K562 (cell line): ENCODE results near the gene ZNRF1. TPM values are rescaled to one million over a fixed set of nuclear protein-coding genes. Genes with fewer than 3 reads are reported as not detected.

ENCODE experiments used
- ATF6 ChIP-seq: sonication (generic); formaldehyde crosslinking; IDR thresholded peaks from 2 replicates; pipeline ENCODE4 v1.4.0; 2020; ENCODE audit warnings: mild to moderate bottlenecking, missing genetic modification reagents
- CEBPB ChIP-seq: fragments of 450-650 bp; IDR thresholded peaks from 2 replicates; pipeline ENCODE4 v1.6.1; 2016; ENCODE audit warnings: missing genetic modification characterization, missing compliant biosample characterization
- CHD2 ChIP-seq: IDR thresholded peaks from 2 replicates; pipeline ENCODE4 v1.6.1; 2011; ENCODE audit warnings: low read depth, low read length
- FIP1L1 ChIP-seq: fragments of 200-400 bp; formaldehyde crosslinking; IDR thresholded peaks from 2 replicates; pipeline ENCODE4 v1.6.1; 2018; ENCODE audit warnings: mild to moderate bottlenecking, low read depth, low read length; ENCODE audit not compliant: poor library complexity, severe bottlenecking
- FOXP1 ChIP-seq: sonication (generic); formaldehyde crosslinking; IDR thresholded peaks from 2 replicates; pipeline ENCODE4 v1.8.0; 2022; ENCODE audit warnings: mild to moderate bottlenecking, missing genetic modification reagents
- KAT2B ChIP-seq: IDR thresholded peaks from one replicate; pipeline ENCODE4 v1.6.1; 2012; ENCODE audit warnings: low read depth, mild to moderate bottlenecking, control low read depth, inconsistent platforms, low read length, moderate library complexity
- KLF10 ChIP-seq: fragments of 250-450 bp; sonication (Bioruptor Pico); IDR thresholded peaks from 2 replicates; pipeline ENCODE4 v1.6.1; 2021; ENCODE audit warnings: matching md5 sums
- POLR2B ChIP-seq: fragments of 450-650 bp; IDR thresholded peaks from 2 replicates; pipeline ENCODE4 v1.6.1; 2018; ENCODE audit warnings: low read depth; ENCODE audit not compliant: partially characterized antibody
- PPARD ChIP-seq: fragments of 250-450 bp; sonication (Bioruptor Pico); IDR thresholded peaks from 2 replicates; pipeline ENCODE4 v1.8.0; 2022; ENCODE audit warnings: inconsistent platforms, mild to moderate bottlenecking, moderate library complexity
- PYGO2 ChIP-seq: fragments of 450-650 bp; IDR thresholded peaks from 2 replicates; pipeline ENCODE4 v1.6.1; 2016; ENCODE audit warnings: mild to moderate bottlenecking, missing genetic modification characterization, moderate library complexity, missing compliant biosample characterization
- SMARCE1 ChIP-seq: fragments of 450-650 bp; IDR thresholded peaks from 2 replicates; pipeline ENCODE4 v1.7.1; 2016; ENCODE audit warnings: mild to moderate bottlenecking
- ZKSCAN1 ChIP-seq: fragments of 150-350 bp; IDR thresholded peaks from 2 replicates; pipeline ENCODE4 v1.6.1; 2016; ENCODE audit warnings: low read depth, low read length
- ZNF175 ChIP-seq: fragments of 200-800 bp; sonication (Bioruptor generic); IDR thresholded peaks from 2 replicates; pipeline ENCODE4 v1.6.1; 2016; ENCODE audit warnings: low read depth, mild to moderate bottlenecking, missing genetic modification characterization, missing compliant biosample characterization
- ZNF232 ChIP-seq: sonication (generic); formaldehyde crosslinking; IDR thresholded peaks from 2 replicates; pipeline ENCODE4 v1.8.0; 2022; ENCODE audit warnings: mild to moderate bottlenecking, missing genetic modification reagents
- ZNF395 ChIP-seq: fragments of 200-800 bp; sonication (Bioruptor generic); IDR thresholded peaks from 2 replicates; pipeline ENCODE4 v1.6.1; 2017; ENCODE audit warnings: missing genetic modification characterization, missing compliant biosample characterization
- ZNF592 ChIP-seq: fragments of 450-650 bp; IDR thresholded peaks from 2 replicates; pipeline ENCODE4 v1.6.1; 2017; ENCODE audit warnings: antibody characterized with exemption, mild to moderate bottlenecking
- ZNF75A ChIP-seq: fragments of 450-650 bp; formaldehyde crosslinking; IDR thresholded peaks from 2 replicates; pipeline ENCODE4 v1.4.0; 2020; ENCODE audit warnings: mild to moderate bottlenecking
- polyA plus RNA-seq, 8 experiments: library from polyadenylated mRNA; depleted of rRNA in 4 of 8; stranded (reverse) in 5 of 8; unstranded in 3 of 8; fragments of >200 nt; fragmentation: Nextera tagmentation in 2 of 8; fragmentation: Illumina TruSeq in 1 of 8; extraction: Ambion mirVana in 2 of 8; extraction: Trizol in 1 of 8; gene quantifications; 2 replicates each; pipeline versions ENCODE4 v1.2.1 to v1.2.3, GENCODE V29; 2011 to 2014; ENCODE audit warnings: inconsistent platforms in 1 of 8, missing spikeins in 1 of 8
- total RNA-seq, 7 experiments: library from RNA; depleted of rRNA in 6 of 7; stranded (reverse); fragments of >200 nt in 6 of 7; fragmentation: Illumina TruSeq in 2 of 7; extraction: Trizol in 2 of 7; gene quantifications; 2 replicates each; pipeline versions ENCODE4 v1.2.1 to v1.2.3, GENCODE V29; 2011 to 2021; ENCODE audit warnings: low replicate concordance in 1 of 7

Gene ZNRF1
- total and polyA plus RNA-seq, 9 of the 15 experiments (the other 6 are each of a cell fraction or from before 2014, with no cell fraction given): 9.5 to 37.7 (median 20.0) TPM

GRCh38 chr16:75064403-75065148 lies 65.8 kb downstream of the ZNRF1 start (continued):
- TF ChIP-seq ATF6: no peak
- TF ChIP-seq ZKSCAN1: no peak
- TF ChIP-seq FIP1L1: no peak
- no peak for TF ChIP-seq KLF10 (CRISPR knock-in tag)
- no peak for TF ChIP-seq PYGO2
- no peak for TF ChIP-seq CEBPB (tag)
- no peak for TF ChIP-seq FOXP1
- TF ChIP-seq ZNF395 (CRISPR knock-in tag): 0 out of 2 replicates have a peak, but pooled peaks have one; percentile 9
- TF ChIP-seq ZNF232 (CRISPR knock-in tag): no peak
- no peak for TF ChIP-seq PPARD (CRISPR knock-in tag)
- TF ChIP-seq ZNF75A: no peak
- TF ChIP-seq CHD2: no peak
- no peak for TF ChIP-seq ZNF175 (CRISPR knock-in tag)
- TF ChIP-seq ZNF592: peak; percentile 46; the same call in 1 of the 2 replicates
- peak; percentile 18; the same call in 1 of the 2 replicates for TF ChIP-seq SMARCE1
- TF ChIP-seq POLR2B: no peak
- no peak for TF ChIP-seq KAT2B
- TF ChIP-seq, all 486 proteins: peak for 35
